Panc1 (cell line): ENCODE data around the gene REPIN1.

Experiments used
- TF ChIP-seq, protein P1 (sequence below): fragments of 450-650 bp; IDR thresholded peaks from 2 replicates; pipeline ENCODE4 v1.5.1; 2017; ENCODE audit warnings: mild to moderate bottlenecking
- TF ChIP-seq, protein P2 (sequence below), 2 experiments: IDR thresholded peaks; 2 replicates each; pipeline ENCODE4 v1.6.1; 2011 to 2012; ENCODE audit warnings: low read depth in 2 of 2, control low read depth in 1 of 2, low read length in 1 of 2, mild to moderate bottlenecking in 1 of 2, moderate library complexity in 1 of 2; ENCODE audit not compliant: insufficient read depth in 1 of 2

DNA sequence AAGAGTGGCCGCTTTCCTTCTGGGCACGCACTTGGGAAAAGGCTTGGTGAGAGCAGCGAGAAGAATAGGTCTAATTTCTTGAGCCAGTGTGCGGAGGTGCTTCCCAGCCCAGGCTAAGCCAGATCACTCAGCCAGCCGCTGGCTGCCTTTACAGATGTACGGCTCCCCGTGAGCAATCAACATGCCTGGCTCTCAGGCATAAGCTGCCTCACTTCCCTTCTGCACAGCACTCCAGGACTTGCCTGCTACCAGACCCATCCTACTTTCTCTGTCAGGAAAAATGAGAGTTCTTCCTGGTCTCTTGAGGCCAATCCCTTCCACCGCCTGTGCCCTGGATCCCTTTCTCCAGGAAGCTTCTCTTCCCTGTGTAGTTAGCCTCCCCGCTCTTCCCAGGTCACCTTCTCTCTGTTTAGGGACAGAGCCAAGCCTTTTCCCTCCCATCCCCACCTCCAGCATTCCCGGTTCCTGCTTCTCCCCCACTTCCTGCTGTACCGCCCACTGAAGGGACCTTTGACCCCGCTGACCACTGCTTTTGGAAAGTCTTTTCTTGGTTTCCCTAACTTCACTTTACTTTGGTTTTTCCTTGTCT lies 44.2 kb upstream of the REPIN1 start:
- TF ChIP-seq, protein P1, sequence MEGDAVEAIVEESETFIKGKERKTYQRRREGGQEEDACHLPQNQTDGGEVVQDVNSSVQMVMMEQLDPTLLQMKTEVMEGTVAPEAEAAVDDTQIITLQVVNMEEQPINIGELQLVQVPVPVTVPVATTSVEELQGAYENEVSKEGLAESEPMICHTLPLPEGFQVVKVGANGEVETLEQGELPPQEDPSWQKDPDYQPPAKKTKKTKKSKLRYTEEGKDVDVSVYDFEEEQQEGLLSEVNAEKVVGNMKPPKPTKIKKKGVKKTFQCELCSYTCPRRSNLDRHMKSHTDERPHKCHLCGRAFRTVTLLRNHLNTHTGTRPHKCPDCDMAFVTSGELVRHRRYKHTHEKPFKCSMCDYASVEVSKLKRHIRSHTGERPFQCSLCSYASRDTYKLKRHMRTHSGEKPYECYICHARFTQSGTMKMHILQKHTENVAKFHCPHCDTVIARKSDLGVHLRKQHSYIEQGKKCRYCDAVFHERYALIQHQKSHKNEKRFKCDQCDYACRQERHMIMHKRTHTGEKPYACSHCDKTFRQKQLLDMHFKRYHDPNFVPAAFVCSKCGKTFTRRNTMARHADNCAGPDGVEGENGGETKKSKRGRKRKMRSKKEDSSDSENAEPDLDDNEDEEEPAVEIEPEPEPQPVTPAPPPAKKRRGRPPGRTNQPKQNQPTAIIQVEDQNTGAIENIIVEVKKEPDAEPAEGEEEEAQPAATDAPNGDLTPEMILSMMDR, result no peak
- TF ChIP-seq, protein P2, sequence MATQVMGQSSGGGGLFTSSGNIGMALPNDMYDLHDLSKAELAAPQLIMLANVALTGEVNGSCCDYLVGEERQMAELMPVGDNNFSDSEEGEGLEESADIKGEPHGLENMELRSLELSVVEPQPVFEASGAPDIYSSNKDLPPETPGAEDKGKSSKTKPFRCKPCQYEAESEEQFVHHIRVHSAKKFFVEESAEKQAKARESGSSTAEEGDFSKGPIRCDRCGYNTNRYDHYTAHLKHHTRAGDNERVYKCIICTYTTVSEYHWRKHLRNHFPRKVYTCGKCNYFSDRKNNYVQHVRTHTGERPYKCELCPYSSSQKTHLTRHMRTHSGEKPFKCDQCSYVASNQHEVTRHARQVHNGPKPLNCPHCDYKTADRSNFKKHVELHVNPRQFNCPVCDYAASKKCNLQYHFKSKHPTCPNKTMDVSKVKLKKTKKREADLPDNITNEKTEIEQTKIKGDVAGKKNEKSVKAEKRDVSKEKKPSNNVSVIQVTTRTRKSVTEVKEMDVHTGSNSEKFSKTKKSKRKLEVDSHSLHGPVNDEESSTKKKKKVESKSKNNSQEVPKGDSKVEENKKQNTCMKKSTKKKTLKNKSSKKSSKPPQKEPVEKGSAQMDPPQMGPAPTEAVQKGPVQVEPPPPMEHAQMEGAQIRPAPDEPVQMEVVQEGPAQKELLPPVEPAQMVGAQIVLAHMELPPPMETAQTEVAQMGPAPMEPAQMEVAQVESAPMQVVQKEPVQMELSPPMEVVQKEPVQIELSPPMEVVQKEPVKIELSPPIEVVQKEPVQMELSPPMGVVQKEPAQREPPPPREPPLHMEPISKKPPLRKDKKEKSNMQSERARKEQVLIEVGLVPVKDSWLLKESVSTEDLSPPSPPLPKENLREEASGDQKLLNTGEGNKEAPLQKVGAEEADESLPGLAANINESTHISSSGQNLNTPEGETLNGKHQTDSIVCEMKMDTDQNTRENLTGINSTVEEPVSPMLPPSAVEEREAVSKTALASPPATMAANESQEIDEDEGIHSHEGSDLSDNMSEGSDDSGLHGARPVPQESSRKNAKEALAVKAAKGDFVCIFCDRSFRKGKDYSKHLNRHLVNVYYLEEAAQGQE (IDR thresholded peaks at IDR 0.05; ENCODE audit: insufficient read depth in 1 of 2, low read depth in 2 of 2, low read length in 1 of 2), result no peak
